GM18519 (cell line): ENCODE results near the gene GRB10.

ENCODE experiments used
- ATAC-seq: cut with Tn5 transposase; IDR thresholded peaks from one replicate; pipeline ENCODE4 v1.9.1; 2021; ENCODE audit warnings: mild to moderate bottlenecking, moderate library complexity; ENCODE audit not compliant: unreplicated experiment, low FRiP score

The GRB10 gene

GRCh38 chr7:50724526-50725520 is 57.9 kb downstream of the GRB10 start:
- ATAC-seq: no peak

- no peak for ATAC-seq
Observed at GRCh38 chr7:50723888-50724287, 58.8 kb downstream of the GRB10 start.

DNA sequence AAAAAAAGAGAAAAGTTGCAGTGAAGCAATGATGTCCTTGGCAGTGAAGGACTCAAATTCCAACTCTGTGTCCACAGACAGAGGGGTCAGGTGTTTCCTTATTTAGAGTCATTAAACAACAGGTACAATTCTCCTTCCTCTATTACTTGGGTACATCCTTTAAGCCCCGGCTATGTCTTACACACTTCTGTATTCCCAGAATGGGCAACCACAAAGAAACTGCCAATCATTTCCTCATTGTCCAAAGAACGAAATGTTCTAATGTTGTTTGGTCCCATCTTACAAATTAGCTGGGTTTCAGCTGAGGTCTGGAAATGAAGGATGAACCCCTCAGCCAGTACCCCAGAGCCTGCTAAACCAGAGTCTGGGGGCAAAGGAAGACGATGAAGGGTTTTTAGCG is 59.5 kb downstream of the GRB10 start:
- ATAC-seq: no peak

- ATAC-seq: no peak
Observed at GRCh38 chr7:50721661-50722259, 60.9 kb downstream of the GRB10 start.

DNA sequence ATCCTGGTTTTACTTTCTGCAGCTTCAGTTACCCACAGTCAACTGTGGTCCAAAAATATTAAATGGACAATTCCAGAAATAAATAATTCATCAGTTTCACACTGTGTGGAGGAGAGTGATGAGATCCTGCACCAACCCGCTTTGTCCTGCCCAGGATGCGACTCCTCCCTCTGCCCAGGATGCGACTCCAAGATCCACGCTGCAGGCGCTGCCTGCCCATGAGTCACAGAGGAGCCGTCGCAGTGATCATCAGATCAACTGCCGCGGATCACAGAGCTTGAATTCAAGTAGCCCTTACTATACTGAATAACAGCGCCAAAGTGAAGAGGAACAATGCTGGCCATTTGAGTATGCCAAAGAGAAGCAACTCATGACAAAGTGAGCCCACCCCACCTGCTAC is 61.5 kb downstream of the GRB10 start:
- no peak for ATAC-seq

DNA sequence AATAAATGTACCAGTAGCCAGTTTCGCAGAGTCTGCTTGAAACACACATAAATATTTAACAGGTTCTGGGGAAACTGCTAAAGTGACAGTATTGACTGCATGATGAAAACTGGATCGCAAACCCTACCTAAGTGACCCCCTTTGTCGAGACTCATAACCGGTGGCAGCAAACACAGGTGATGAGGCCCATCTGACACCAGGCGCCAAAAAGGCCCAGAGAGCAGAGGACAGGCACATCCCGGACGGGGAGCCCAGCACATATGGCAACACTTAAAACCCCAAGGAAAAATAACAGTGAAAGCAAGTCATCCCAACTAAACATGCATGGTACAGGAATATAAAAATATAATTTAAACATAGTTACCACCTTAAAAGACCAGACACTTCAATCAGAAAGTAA is 62.4 kb downstream of the GRB10 start:
- no peak for ATAC-seq

- no peak for ATAC-seq
Observed at GRCh38 chr7:50718876-50719275, 63.8 kb downstream of the GRB10 start.

- ATAC-seq: no peak
Observed at GRCh38 chr7:50718311-50718710, 64.4 kb downstream of the GRB10 start.

GRCh38 chr7:50717181-50717580 is 65.5 kb downstream of the GRB10 start:
- no peak for ATAC-seq

DNA sequence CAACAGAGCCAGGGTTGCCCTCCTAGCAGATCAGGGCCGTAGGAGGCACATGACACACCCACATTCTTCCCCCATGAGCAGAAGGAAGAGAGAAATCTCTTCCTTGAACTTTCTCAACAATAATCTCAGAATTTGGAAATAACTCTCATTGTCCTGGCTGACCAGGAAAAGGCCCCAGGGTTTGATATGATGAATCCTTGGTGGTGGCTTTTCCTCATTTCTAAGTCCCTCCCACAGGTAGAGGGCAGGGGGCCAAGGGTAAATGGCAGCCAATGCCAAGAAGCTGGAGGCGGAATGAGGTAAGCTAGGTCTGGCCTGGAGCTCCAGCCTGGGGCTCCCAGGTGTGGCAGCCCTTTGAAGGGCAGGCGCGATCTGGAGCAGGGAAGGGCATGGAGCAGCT is 67.8 kb downstream of the GRB10 start:
- ATAC-seq: no peak

DNA sequence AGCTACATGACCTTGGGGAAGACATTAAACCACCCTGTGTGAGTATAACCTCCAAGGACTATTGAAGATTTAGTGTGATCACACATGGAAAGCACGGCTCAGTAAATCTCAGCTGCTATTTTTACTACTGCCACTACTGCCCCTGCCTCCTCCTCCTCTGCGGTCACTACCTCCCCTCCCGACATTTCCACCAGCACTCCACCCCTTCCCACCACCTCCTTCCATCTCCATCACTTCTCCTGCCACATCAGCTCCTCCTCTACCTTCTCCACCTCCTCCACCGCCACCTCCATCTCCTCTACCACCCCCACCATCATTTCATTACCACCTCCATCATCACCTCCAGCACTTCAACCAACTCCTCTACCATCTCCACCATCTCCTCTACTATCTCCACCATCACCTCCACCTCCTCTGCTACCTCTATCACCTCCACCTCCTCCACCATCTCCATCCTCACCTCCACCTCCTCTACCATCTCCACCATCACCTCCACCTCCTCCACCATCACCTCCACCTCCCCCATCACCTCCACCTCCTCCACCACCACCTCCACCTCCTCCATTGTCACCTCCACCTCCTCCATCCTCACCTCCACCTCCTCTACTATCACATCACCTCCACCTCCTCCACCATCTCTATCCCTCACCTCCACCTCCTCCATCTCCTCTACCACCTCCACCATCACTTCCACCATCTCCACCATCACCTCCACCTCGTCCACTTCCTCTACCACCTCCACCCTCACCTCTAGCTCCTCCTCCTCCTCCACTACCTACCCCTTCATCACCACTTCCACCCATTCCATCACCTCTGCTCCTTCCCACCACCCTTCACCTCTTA is 69.4 kb downstream of the GRB10 start:
- no peak for ATAC-seq

DNA sequence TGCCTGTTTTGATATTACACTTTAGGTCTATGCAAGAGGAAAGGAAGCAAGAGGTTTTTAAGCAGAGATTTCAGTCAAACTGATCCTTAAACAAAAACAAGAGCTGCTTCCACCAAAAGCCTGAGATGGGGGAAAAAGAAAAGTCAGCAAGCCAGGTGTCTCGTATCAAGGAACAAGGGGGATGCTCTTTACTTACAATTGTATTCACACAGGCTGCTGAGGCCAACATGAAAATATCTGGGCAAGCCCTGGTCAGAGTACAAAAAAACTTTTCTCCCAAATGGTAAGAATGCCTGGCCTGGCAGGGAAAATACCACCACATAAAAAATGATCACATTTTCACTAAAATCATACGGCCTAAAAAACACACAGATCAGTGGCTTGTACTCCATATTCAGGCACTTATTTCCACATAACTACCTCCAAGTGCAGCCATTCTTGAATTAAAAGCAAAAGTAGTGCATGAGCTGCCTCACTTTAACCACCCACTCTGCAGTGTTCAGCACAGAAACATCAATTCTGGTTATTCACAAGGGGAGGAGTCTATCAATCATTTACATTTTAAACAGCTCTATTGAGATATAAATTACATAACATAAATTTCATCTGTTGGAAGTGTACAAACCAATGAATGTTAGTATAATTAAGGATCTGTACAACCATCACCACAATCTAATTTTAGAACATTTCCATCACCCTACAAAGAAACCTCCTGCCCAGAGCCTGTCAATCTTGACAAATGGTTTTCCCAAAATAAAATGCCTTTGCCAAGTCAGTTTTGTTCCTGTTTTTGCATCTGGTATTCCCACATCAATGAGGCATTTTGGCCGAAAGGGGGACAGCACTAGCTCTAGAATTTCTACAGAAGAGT is 70.2 kb downstream of the GRB10 start:
- ATAC-seq: no peak

DNA sequence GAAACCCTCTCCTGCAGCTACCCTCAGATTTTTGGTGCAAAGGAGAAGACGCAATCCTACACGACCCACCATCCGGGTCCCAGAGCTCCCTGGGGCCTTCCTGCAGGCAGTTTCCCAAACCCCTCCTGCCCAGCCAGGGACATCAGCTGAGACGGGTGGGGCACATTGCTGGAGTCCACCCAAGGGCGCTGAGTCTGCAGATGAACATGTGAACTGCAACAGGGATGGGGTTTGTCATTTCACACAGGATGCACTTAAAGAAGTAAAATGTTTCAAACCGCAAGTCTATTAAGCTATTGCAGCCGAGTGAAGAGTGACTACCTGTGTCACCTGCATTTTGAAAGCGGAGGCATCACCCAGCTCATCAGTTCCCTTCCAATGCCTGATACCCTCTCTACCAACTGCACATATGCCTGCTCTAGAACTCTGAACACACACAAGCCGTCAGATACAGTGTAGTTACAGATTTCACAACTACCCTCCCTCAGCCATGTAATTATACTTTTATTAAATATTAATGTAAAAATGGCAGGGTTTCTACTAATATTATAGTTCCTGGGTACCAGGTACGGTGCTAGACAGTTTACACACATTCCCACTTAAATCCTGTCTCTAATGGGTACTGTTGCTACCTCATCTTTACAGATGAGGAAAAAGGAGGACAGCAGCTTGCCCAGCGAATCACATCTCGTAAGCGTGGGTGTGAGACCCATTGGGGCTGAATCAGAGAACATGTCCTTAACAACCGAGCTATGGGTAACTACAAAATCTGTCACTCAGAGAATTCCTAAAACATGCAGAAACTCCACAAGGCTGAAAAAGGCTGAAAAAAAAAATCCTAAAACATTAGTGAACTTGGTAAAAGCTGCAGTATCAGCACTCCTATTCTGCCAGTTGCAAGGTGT is 71.2 kb downstream of the GRB10 start:
- ATAC-seq: no peak

- no peak for ATAC-seq
Observed at GRCh38 chr7:50710441-50711154, 72.1 kb downstream of the GRB10 start.

GRCh38 chr7:50709151-50709550 is 73.5 kb downstream of the GRB10 start:
- no peak for ATAC-seq

DNA sequence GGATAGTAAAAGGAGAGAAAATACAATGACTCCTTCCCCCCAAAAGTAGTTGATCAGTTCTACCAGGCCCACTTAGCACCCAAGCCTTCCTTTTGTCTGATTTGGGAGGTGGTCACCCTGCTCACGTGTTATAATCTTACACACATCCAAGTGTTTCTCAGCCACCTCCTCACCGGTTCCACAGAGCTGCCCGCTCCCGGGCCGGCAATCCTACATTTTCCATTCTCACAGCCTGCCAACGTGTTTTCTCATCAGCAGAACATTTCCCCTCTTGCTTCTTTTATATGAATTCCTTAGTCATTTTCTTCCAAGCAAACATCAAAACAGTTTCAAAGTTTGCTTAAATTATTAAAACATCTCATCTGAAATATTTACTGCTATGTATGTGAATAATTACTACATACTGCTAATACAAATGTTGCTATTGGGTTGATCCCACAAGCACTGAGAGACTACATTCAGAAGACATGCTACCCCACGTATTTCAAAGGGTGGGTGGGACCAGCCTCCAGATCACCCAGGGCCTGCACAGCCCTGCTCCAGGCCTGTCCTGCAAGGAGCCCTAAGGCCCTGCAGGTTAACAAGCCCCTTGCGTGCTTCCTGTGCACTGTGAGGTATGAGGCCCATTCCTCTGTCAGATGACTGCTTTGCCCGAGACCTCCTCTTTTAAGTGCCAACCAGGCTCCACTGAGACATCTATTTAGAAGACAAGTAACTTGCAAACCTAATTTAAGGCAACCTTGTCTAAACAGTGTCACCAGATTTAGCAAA is 75.3 kb downstream of the GRB10 start:
- no peak for ATAC-seq

GRCh38 chr7:50706469-50706937 is 76.2 kb downstream of the GRB10 start:
- no peak for ATAC-seq

GRCh38 chr7:50704844-50705243 is 77.9 kb downstream of the GRB10 start:
- no peak for ATAC-seq
